OCI-LY1 (cell line): Measurements from ENCODE around the gene HAND2.

Experiments used
- EZH2 ChIP-seq: fragments of 200-600 bp; sonication (generic), shearing (Covaris generic); IDR thresholded peaks from 2 replicates; pipeline ENCODE4 v1.8.0; 2017; ENCODE audit warnings: borderline replicate concordance, mixed run types, mild to moderate bottlenecking, antibody characterized with exemption, low read length, moderate library complexity, mixed read lengths
- TF ChIP-seq, protein P1 (sequence below): fragments of 200-600 bp; sonication (generic), shearing (Covaris generic); IDR thresholded peaks from 2 replicates; pipeline ENCODE4 v1.5.1; 2017; ENCODE audit warnings: mild to moderate bottlenecking, antibody characterized with exemption, low read length, moderate library complexity, mixed read lengths

DNA sequence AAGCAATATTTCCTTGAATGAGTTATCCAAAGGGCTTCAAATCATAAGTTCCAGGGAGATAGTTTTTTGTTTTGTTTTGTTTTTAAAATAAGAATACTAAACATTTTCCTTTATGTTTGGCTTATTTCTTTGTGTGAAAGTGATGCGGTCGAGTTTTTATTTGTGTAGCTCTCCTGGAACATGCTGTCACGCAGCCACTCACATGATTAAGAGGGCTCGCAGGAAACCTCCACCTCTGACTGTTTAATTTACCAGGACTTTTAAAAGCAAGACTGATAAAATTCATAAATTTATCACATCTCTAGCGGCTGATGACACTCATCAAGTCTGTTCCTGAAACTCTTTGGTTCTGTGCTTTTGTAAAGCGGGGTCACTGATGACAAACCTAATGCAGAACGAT, 48.9 kb upstream of the HAND2 start:
- TF ChIP-seq, protein P1, sequence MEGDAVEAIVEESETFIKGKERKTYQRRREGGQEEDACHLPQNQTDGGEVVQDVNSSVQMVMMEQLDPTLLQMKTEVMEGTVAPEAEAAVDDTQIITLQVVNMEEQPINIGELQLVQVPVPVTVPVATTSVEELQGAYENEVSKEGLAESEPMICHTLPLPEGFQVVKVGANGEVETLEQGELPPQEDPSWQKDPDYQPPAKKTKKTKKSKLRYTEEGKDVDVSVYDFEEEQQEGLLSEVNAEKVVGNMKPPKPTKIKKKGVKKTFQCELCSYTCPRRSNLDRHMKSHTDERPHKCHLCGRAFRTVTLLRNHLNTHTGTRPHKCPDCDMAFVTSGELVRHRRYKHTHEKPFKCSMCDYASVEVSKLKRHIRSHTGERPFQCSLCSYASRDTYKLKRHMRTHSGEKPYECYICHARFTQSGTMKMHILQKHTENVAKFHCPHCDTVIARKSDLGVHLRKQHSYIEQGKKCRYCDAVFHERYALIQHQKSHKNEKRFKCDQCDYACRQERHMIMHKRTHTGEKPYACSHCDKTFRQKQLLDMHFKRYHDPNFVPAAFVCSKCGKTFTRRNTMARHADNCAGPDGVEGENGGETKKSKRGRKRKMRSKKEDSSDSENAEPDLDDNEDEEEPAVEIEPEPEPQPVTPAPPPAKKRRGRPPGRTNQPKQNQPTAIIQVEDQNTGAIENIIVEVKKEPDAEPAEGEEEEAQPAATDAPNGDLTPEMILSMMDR, result no peak
- no peak for TF ChIP-seq EZH2
